ENCODE data around the gene NACAD. TPM values are rescaled to one million over a fixed set of nuclear protein-coding genes. Genes with fewer than 3 reads are reported as not detected.

Gene NACAD
- total and polyA plus RNA-seq, 2 of the 4 experiments (the other 2 are of a cell fraction) = 0.54 to 2.2 TPM

- no peaks in the 10 kb centered on the region for H3K9me3 ChIP-seq (ENCODE audit: control insufficient read depth, insufficient read depth, low read length)
- TF ChIP-seq CTCF (conservative IDR thresholded peaks at IDR 0.05; ENCODE audit: low read depth, low read length) (no peak), CEBPB (IDR thresholded peaks at IDR 0.05; ENCODE audit: low read depth, low read length) (no peak), MXI1 (IDR thresholded peaks at IDR 0.05; ENCODE audit: borderline replicate concordance, low read depth, low read length) (no peak), NFE2L2 (IDR thresholded peaks at IDR 0.05; ENCODE audit: low read depth, low read length) (no peak), ELK1 (IDR thresholded peaks at IDR 0.05; ENCODE audit: borderline replicate concordance, low read depth, low read length) (no peak), MAZ (IDR thresholded peaks at IDR 0.05; ENCODE audit: borderline replicate concordance, low read depth, low read length) (no peak), RAD21 (IDR thresholded peaks at IDR 0.05; ENCODE audit: low read length) (no peak), USF2 (IDR thresholded peaks at IDR 0.05; ENCODE audit: low read depth, low read length) (no peak)
- H3K14ac ChIP-seq (replicated peaks; ENCODE audit: low read depth, low read length) = no peak overlapping the region
- H4K8ac ChIP-seq (ENCODE audit: low read depth in 2 of 2, low read length in 2 of 2) = no peak overlapping the region
- no peak overlapping the region for H3K18ac ChIP-seq (ENCODE audit: low read depth, low read length)
- no peak overlapping the region for H3K9ac ChIP-seq (ENCODE audit: low read depth, low read length)
- H4K5ac ChIP-seq (ENCODE audit: low read depth, low read length) = no peak overlapping the region
- no peaks in the 10 kb centered on the region for H3K79me1 ChIP-seq (ENCODE audit: low read depth in 1 of 2, low read length in 2 of 2)
- BruUV-seq (replicated peaks) = no TSS peak
- no peaks in the 10 kb centered on the region for H3K4me1 ChIP-seq (ENCODE audit: control insufficient read depth, insufficient read depth, low read length)
- no peak overlapping the region for H3K4me2 ChIP-seq (ENCODE audit: low read depth, low read length)
- H3K27me3 ChIP-seq (ENCODE audit: control insufficient read depth, insufficient read depth, low read length) = no peaks in the 10 kb centered on the region
- no peak overlapping the region for H3K27ac ChIP-seq (ENCODE audit: insufficient read depth, low read length)
- H2AK9ac ChIP-seq (replicated peaks; ENCODE audit: low read depth, low read length, poor library complexity) = no peak overlapping the region
- WGBS, 2 experiments (ENCODE audit: extremely low coverage in 2 of 2, insufficient read length in 1 of 2) = 82% methylated on average over 8 of the region's 18 CpGs; no CpG with 5 or more reads in 1 of the 2 experiments
- no peak overlapping the region for H2BK20ac ChIP-seq (ENCODE audit: low read depth, low read length)
- no peak overlapping the region for H3K4ac ChIP-seq (ENCODE audit: low read depth, low read length)
- peaks cover 19% of the 10 kb centered on the region; the same call in 1 of the 2 replicates for H3K36me3 ChIP-seq (ENCODE audit: control insufficient read depth, insufficient read depth, low read length)
- dilution Hi-C loops (cut with HindIII; ENCODE audit: low sequenced_read_pairs, unreplicated experiment) (no loop called here), in situ Hi-C loops (cut with MboI; ENCODE audit: low sequenced_read_pairs) (no loop called here), intact Hi-C loops (cut with micrococcal nuclease) (no loop called here)
- H2AK5ac ChIP-seq (ENCODE audit: low read depth, low read length) = no peak overlapping the region
- H2BK5ac ChIP-seq (ENCODE audit: low read depth, low read length, poor library complexity, severe bottlenecking) = no peak overlapping the region
- no peak overlapping the region for H3K4me3 ChIP-seq (ENCODE audit: insufficient read depth, low read depth, low read length)
- no peak overlapping the region for H2BK15ac ChIP-seq (ENCODE audit: low read depth, low read length)
- peaks cover 16% of the 10 kb centered on the region for H3K9me1 ChIP-seq (ENCODE audit: insufficient read depth, low read length)
- H2AFZ ChIP-seq (replicated peaks; ENCODE audit: low read length, poor library complexity) = no peak overlapping the region
- peaks cover 4% of the 10 kb centered on the region; the same call in 1 of the 2 replicates for H4K20me1 ChIP-seq (ENCODE audit: insufficient read depth, low read length)
- no peak overlapping the region for H4K91ac ChIP-seq (ENCODE audit: insufficient read depth, low read depth, low read length)
- no peak overlapping the region for H3K56ac ChIP-seq (ENCODE audit: extremely low read depth, insufficient read depth, low read length)
- H3K23ac ChIP-seq (ENCODE audit: low read depth, low read length) = no peak overlapping the region
- no peak overlapping the region for H2BK120ac ChIP-seq (ENCODE audit: low read depth, low read length)
- ChIA-PET POLR2A (ENCODE audit: unreplicated experiment) (no interaction called here), CTCF (no interaction called here)
- DNase-seq (no peak), ATAC-seq (ENCODE audit: low read depth) (peak; percentile 40; the same call in 1 of the 2 replicates)
These were observed 6.5 kb downstream of the NACAD start for GRCh38 chr7:45082031-45082830.
